NT2/D1 (cell line): ENCODE results near the gene ECM2.

Source experiments
- DNase-seq: peaks from one replicate; pipeline ENCODE4 v3.0.0-alpha.2; 2011; ENCODE audit warnings: low read depth, low spot score
- H3K27me3 ChIP-seq: 2 replicates; pipeline ENCODE4 v1.6.0; 2011; ENCODE audit warnings: mild to moderate bottlenecking; ENCODE audit not compliant: insufficient read length, insufficient read depth
- H3K36me3 ChIP-seq: 2 replicates; pipeline ENCODE4 v1.6.1; 2011; ENCODE audit warnings: mild to moderate bottlenecking, low read length, mixed read lengths; ENCODE audit not compliant: insufficient read depth, insufficient read length
- H3K4me1 ChIP-seq: 2 replicates; pipeline ENCODE4 v1.5.1; 2011; ENCODE audit not compliant: insufficient read depth, insufficient read length
- H3K4me3 ChIP-seq: 2 replicates; pipeline ENCODE4 v1.5.1; 2011; ENCODE audit warnings: low read depth; ENCODE audit not compliant: insufficient read length
- H3K9ac ChIP-seq: 2 replicates; pipeline ENCODE4 v1.6.0; 2011; ENCODE audit warnings: low read depth; ENCODE audit not compliant: insufficient read length
- H3K9me3 ChIP-seq: 2 replicates; pipeline ENCODE4 v1.5.1; 2011; ENCODE audit warnings: mild to moderate bottlenecking, low read length; ENCODE audit not compliant: insufficient read depth
- SUZ12 ChIP-seq: IDR thresholded peaks from 2 replicates; pipeline ENCODE4 v1.6.1; 2011; ENCODE audit not compliant: insufficient read length, insufficient read depth; ENCODE audit errors: extremely low read depth
- YY1 ChIP-seq: IDR thresholded peaks from 2 replicates; pipeline ENCODE4 v1.6.1; 2011; ENCODE audit not compliant: insufficient read length, insufficient read depth
- ZNF274 ChIP-seq: IDR thresholded peaks from 2 replicates; pipeline ENCODE4 v1.6.1; 2011; ENCODE audit warnings: mild to moderate bottlenecking, low read depth, low read length

The ECM2 gene

GRCh38 chr9:92484563-92484962 is 51.2 kb downstream of the ECM2 start:
- TF ChIP-seq ZNF274 (no peak), SUZ12 (no peak), YY1 (no peak)
- DNase-seq = no peak
- no peaks in the 10 kb centered on the region for H3K27me3 ChIP-seq
- no peak overlapping the region for H3K4me3 ChIP-seq
- H3K9ac ChIP-seq = no peak overlapping the region
- no peaks in the 10 kb centered on the region for H3K9me3 ChIP-seq
- H3K36me3 ChIP-seq = no peaks in the 10 kb centered on the region
- no peaks in the 10 kb centered on the region for H3K4me1 ChIP-seq

GRCh38 chr9:92483627-92484545 is 51.9 kb downstream of the ECM2 start:
- Histone ChIP-seq H3K4me1 (no peaks in the 10 kb centered on the region), H3K9ac (no peak overlapping the region), H3K4me3 (no peak overlapping the region), H3K27me3 (no peaks in the 10 kb centered on the region), H3K36me3 (no peaks in the 10 kb centered on the region), H3K9me3 (no peaks in the 10 kb centered on the region)
- TF ChIP-seq YY1 (no peak), SUZ12 (no peak), ZNF274 (no peak)
- no peak for DNase-seq

GRCh38 chr9:92482805-92483204 is 53.0 kb downstream of the ECM2 start:
- H3K9ac ChIP-seq = no peak overlapping the region
- H3K4me1 ChIP-seq = no peaks in the 10 kb centered on the region
- no peaks in the 10 kb centered on the region for H3K27me3 ChIP-seq
- H3K4me3 ChIP-seq = no peak overlapping the region
- no peak for TF ChIP-seq YY1
- TF ChIP-seq ZNF274 = no peak
- TF ChIP-seq SUZ12 = no peak
- H3K9me3 ChIP-seq = no peaks in the 10 kb centered on the region
- no peak for DNase-seq
- no peaks in the 10 kb centered on the region for H3K36me3 ChIP-seq

GRCh38 chr9:92482329-92482728 is 53.5 kb downstream of the ECM2 start, which contains the start of gene ASPN:
Gene ASPN (minus strand): TSS chr9:92482506.
- no peak for DNase-seq
- Histone ChIP-seq H3K9me3 (no peaks in the 10 kb centered on the region), H3K27me3 (no peaks in the 10 kb centered on the region), H3K9ac (no peak within 1 kb of the TSS), H3K4me1 (no peaks in the 10 kb centered on the region), H3K4me3 (no peak within 1 kb of the TSS), H3K36me3 (no peaks in the 10 kb centered on the region)
- TF ChIP-seq YY1 = no peak

GRCh38 chr9:92480986-92481633 is 54.7 kb downstream of the ECM2 start:
- no peaks in the 10 kb centered on the region for H3K9me3 ChIP-seq
- H3K4me1 ChIP-seq = no peaks in the 10 kb centered on the region
- H3K9ac ChIP-seq = no peak overlapping the region
- no peak for DNase-seq
- TF ChIP-seq YY1 = no peak
- TF ChIP-seq ZNF274 = no peak
- TF ChIP-seq SUZ12 = no peak
- H3K4me3 ChIP-seq = no peak overlapping the region
- H3K27me3 ChIP-seq = no peaks in the 10 kb centered on the region
- H3K36me3 ChIP-seq = no peaks in the 10 kb centered on the region

GRCh38 chr9:92480291-92480771 is 55.5 kb downstream of the ECM2 start:
- no peak overlapping the region for H3K9ac ChIP-seq
- no peaks in the 10 kb centered on the region for H3K27me3 ChIP-seq
- H3K4me3 ChIP-seq = no peak overlapping the region
- no peak for TF ChIP-seq YY1
- no peak for TF ChIP-seq ZNF274
- TF ChIP-seq SUZ12 = no peak
- DNase-seq = no peak
- H3K4me1 ChIP-seq = no peaks in the 10 kb centered on the region
- H3K9me3 ChIP-seq = no peaks in the 10 kb centered on the region
- H3K36me3 ChIP-seq = no peaks in the 10 kb centered on the region

GRCh38 chr9:92479346-92479745 is 56.4 kb downstream of the ECM2 start:
- H3K9ac ChIP-seq = no peak overlapping the region
- H3K9me3 ChIP-seq = no peaks in the 10 kb centered on the region
- H3K27me3 ChIP-seq = no peaks in the 10 kb centered on the region
- TF ChIP-seq SUZ12 = no peak
- no peak for TF ChIP-seq YY1
- no peak for TF ChIP-seq ZNF274
- H3K4me1 ChIP-seq = no peaks in the 10 kb centered on the region
- H3K4me3 ChIP-seq = no peak overlapping the region
- no peak for DNase-seq
- H3K36me3 ChIP-seq = no peaks in the 10 kb centered on the region
